Epidermal melanocyte (primary cell): ENCODE measurements around the gene STRAP.

Experiments
- DNase-seq: peaks from one replicate; pipeline ENCODE4 v3.0.0; 2011; ENCODE audit warnings: low spot score; ENCODE audit not compliant: insufficient read length

Gene STRAP, protein sequence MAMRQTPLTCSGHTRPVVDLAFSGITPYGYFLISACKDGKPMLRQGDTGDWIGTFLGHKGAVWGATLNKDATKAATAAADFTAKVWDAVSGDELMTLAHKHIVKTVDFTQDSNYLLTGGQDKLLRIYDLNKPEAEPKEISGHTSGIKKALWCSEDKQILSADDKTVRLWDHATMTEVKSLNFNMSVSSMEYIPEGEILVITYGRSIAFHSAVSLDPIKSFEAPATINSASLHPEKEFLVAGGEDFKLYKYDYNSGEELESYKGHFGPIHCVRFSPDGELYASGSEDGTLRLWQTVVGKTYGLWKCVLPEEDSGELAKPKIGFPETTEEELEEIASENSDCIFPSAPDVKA

DNA sequence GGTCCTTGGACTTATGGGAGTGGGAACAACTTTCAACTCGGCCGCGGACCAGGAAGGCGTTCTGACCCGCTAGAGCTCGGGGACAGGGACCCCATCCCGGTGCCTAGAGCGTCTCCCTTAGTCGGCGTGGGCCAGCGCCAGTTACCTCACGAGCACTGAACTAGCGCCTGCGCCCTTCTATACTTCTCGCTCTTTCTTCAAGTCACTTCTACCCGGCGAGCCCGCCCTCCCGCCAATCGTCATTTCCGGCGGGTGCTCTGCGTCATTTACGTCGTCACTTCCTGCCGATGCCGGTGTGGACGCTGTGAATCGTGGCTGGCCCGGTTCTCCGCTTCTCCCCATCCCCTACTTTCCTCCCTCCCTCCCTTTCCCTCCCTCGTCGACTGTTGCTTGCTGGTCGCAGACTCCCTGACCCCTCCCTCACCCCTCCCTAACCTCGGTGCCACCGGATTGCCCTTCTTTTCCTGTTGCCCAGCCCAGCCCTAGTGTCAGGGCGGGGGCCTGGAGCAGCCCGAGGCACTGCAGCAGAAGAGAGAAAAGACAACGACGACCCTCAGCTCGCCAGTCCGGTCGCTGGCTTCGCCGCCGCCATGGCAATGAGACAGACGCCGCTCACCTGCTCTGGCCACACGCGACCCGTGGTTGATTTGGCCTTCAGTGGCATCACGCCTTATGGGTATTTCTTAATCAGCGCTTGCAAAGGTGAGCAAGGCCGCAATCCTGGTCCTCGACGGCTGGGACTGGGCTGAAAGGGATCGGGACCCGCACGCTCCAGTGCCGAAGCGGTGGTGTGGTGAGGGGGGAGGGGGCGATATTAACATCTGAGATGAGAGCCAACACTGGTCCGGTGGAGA lies at the start of gene STRAP:
Gene STRAP, plus strand, starts transcription at position 270 of the 854 bp plus-strand sequence. Its CDS starts 321 bp downstream, at position 591.
- DNase-seq, result peak; percentile 57

DNA sequence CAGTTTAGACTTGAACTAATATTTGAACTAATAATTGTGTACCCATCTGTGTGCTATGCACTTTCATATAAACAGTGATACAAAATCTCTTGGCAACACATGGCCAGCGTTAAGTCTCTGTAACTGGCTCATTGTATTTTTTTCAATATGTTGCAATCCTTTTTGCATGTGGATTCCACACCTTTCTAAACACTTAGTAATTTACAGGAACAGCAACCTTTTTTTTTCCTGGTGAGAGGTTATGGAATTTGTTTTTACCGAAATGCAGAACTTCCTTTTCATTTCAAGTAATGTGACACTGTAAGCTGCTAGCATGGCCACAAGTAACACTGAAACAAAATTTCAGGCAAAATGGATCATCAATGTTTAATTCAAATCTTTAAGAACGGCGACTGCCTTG lies 47.6 kb upstream of the STRAP start:
- DNase-seq, result no peak

GRCh38 chr12:15837141-15837790 lies 44.9 kb upstream of the STRAP start:
- no peak for DNase-seq

GRCh38 chr12:15839041-15839440 lies 43.1 kb upstream of the STRAP start:
- DNase-seq, result no peak

GRCh38 chr12:15839682-15840081 lies 42.5 kb upstream of the STRAP start:
- no peak for DNase-seq

DNA sequence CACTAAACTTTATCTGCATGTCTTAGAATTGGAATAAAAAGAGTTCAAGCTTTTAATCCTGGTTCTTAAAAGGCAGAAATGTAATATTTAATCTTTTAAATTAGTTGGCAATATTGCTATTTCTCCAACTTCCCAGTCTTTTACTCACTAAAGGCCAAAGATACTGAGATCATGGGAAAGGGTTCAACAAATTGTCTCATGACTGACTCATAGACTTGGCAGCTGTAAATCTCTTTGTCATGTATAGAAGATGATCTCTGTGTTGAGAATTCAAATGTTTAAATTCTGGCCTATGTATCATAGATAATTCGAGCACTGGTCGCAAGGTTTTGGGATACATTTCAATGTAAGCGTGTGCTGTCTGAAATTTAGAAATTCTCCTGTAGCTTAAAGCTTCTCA lies 40.1 kb upstream of the STRAP start:
- DNase-seq, result no peak

DNA sequence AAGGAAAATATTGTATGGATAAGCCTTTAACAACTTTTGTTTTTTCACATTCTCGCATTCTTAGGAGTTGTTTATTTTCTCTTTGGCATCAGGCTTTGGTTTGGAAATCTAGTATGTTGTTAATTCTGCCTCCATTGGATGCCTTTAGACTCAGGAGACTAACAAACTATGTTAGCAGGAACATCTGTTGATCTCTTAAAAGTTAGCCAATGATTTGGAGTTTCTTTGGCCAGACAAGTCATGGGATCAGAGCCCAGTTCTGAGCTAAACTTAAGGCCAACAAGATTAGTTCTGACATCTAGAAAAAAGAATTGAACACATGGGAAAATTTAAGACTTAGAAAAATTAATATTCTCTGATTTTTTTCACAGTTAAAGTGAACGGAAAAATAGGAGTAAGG lies 35.3 kb upstream of the STRAP start:
- peak; percentile 43 for DNase-seq

GRCh38 chr12:15848606-15849005 lies 33.6 kb upstream of the STRAP start:
- no peak for DNase-seq

DNA sequence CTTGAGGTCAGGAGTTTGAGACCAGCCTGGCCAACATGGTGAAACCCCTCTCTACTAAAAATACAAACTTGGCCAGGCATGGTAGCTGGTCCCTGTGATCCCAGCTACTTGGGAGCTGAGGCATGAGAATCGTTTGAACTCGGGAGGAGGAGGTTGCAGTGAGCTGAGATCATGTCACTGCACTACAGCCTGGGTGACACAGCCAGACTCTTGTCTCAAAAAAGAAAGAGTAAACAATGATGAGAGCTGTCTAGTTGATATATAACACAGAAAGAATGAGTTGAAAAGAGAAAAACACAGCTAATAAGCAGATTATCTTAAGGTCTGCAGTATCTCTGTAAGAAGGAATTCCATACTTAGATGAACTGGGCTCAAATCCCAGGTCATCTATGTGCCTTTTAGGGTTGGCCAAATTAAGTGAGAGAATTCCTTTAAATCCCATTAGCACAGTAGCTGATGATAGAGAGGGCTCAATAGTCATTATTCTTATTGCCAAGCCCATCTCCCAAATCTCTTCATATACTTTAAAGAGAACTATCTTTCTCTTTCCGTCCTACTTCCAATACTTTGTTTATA lies 31.1 kb upstream of the STRAP start:
- DNase-seq, result no peak

DNA sequence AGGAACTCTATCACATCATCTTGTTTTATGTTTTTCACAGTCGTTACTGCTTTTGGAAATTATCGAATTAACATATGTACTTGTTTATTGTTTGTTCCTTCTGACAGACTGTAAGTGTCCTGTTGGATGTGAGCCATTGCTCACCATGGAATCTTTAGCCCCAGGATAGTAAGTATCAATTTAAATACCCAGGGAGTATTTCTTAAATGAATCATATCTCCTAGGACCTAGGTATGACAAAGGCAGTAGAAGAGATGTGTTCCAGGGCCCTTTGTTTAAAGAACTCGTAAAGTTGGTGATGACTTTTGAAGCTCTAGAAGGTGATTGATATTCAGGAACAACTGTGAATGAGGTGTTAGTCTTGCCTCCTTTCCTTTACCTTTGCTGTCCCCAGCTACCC lies 30.3 kb upstream of the STRAP start:
- no peak for DNase-seq

GRCh38 chr12:15852383-15852782 lies 29.8 kb upstream of the STRAP start:
- DNase-seq, result no peak

- DNase-seq, result no peak
Observed at GRCh38 chr12:15853877-15854276, 28.3 kb upstream of the STRAP start.

DNA sequence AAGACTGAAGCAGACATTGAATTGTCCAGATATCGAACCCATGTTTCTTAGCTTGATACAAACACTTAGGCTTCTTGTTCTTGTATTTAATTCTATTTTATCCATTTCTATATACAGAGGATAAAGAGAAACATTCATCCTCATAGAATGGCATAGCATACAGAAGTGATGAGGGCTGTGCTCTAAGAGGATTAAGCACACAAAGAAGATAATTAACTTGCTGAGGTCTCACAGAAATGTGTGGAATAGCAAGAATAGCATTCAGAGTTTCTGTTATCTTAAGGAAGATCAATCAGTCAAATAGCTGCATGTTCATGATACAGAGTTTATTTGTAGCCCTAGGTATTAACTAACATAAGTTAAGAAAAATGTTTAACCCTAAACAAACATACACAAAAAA lies 27.3 kb upstream of the STRAP start:
- no peak for DNase-seq

DNA sequence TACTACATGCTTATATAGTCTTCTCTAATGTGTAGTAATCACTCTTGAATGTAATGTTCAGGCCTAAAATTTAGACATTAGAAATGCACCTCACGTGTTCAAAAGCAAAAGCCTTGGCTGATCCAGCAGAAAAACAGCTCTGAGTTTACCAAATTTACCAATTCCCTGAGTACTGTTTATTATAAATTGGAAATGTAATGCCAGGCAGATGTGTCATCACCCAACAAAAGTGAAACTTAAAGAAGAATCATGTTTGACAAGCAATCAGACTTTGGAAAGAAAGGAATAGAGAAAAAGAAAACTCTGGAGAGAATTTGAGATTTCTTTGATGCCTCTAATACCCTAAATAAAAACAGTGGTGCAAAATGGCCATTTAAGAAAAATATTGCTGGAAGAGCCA lies 26.5 kb upstream of the STRAP start:
- no peak for DNase-seq

- DNase-seq, result no peak
Observed at GRCh38 chr12:15856097-15856982, 25.8 kb upstream of the STRAP start.

DNA sequence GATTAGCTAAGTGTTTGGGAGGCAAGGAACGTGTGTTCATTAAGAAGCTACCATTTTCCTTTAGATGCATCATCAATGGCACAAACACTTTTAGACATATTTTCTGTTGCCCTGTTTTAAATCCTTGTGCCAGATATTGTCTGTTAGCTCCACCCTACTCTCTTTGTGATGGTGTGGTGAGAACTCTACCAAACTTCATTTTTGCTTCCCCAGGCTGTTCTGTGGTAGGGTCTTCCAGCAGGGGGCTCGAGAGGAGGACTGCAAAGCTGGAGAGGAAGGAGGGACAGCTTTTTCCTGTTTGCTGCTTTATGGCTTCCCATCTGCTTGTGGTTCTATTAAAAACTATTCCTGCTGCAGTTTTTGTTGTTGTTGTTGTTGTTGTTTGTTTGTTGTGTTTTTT lies 23.8 kb upstream of the STRAP start:
- DNase-seq, result no peak

DNA sequence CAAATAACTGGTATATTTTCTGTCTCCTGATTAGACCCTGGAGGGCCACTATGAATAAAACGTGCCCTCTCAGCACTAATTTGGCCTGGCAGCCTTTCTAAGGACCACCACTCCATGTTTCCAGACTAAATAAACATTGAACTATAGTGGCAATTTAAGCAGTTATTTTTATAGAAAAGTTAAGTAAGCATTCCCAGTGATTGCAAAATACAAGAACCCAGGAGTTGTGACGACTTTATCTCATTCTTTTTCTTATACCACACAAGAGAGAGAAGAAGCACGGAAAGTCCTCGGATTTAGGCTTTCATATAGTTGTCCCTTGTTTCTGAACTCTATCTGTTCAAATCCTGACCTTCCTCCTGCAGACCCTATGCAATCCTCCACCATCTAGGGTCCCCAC lies 23.1 kb upstream of the STRAP start:
- no peak for DNase-seq

DNA sequence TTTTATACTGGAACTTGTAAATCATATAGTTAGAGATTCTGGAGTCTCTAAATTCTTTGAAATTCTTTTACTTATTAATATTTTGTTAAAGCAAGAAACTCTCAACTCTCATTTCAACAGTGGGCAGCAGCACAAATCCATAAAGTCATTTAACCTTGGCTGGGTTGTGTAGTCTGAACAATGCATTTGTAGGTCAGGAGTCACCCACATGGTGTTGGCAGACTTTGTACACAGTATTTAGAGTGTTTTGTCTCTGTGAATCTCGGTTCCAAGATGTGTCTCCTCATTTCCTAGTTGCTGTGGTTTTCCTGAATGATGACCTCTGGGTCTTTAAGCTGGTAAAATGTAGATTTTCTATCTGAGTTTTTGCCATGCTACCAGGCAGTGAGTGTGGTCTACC lies 20.8 kb upstream of the STRAP start:
- no peak for DNase-seq

DNA sequence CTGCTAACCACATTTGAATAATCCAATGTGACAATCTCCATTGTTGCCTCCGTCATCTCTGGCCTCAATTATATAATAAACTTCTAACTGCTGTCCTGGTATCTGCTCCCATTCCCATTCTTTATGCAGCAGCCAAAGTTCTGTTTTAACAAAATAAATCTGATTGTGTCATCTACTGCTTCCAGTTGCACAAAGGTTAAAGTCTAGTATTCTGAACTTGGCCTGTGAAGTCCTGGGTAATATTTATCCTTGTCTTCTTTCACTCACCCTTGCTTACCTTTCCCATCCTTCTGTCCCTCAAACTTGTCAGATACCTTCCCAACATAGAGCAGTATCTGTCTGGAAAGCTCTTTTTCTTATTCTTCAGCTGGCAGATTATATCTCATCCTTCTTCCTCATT lies 19.3 kb upstream of the STRAP start:
- no peak for DNase-seq

- no peak for DNase-seq
Observed at GRCh38 chr12:15863372-15863771, 18.8 kb upstream of the STRAP start.

DNA sequence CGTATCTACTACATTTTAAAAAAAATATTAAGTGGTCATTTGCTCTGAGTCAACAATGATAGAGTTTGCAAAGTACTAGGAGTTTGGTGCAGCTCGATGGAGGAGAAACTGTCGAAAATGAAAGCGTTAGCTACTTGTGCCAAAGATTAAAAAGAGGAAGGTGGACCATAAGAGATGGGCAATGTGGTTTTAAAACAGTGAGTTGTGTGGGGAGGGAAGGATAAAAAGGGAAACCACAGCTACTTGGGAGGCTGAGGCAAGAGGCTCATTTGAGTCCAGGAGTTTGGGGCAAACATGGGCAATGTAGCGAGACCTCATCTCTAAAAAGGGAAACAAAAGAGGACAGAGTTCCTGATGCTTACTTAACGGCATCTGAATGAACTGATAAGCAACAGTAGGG lies 18.2 kb upstream of the STRAP start:
- DNase-seq, result no peak
